Keratinocyte (primary cell): Measurements from ENCODE around the gene PIK3AP1. TPM values are rescaled to one million over a fixed set of nuclear protein-coding genes. Genes with fewer than 3 reads are reported as not detected.

Source experiments
- DNase-seq: peaks from one replicate; pipeline ENCODE4 v3.0.0-alpha.2; 2011; ENCODE audit warnings: low read depth, missing footprints, low spot score
- FAIRE-seq: peaks from 2 replicates; lab custom pipeline; 2011; peaks lifted over from hg19 to GRCh38; lab: Jason Lieb, UNC
- H2AFZ ChIP-seq: 2 replicates; pipeline ENCODE4 v1.6.0; 2012; ENCODE audit warnings: low read length, control low read depth, inconsistent platforms; ENCODE audit not compliant: control insufficient read depth
- H3K27ac ChIP-seq: 2 replicates; pipeline ENCODE4 v1.5.1; 2011; ENCODE audit warnings: low read length; ENCODE audit not compliant: control insufficient read depth, insufficient read depth
- H3K27me3 ChIP-seq: 3 replicates; pipeline ENCODE4 v1.6.0; 2011; ENCODE audit warnings: low read length; ENCODE audit not compliant: control insufficient read depth, insufficient read depth; ENCODE audit errors: extremely low read depth
- H3K36me3 ChIP-seq, 2 experiments: 2 replicates in 1 of 2; 3 replicates in 1 of 2; pipeline ENCODE4 v1.5.1; 2011; ENCODE audit warnings: low read length in 2 of 2, mild to moderate bottlenecking in 1 of 2; ENCODE audit not compliant: control insufficient read depth in 2 of 2, insufficient read depth in 2 of 2; ENCODE audit errors: extremely low read depth in 1 of 2
- H3K4me1 ChIP-seq: 3 replicates; pipeline ENCODE4 v1.5.1; 2011; ENCODE audit warnings: low read length; ENCODE audit not compliant: control insufficient read depth, insufficient read depth; ENCODE audit errors: extremely low read depth
- H3K4me2 ChIP-seq: 3 replicates; pipeline ENCODE4 v1.6.0; 2011; ENCODE audit warnings: low read depth, low read length; ENCODE audit not compliant: control insufficient read depth, insufficient read depth; ENCODE audit errors: extremely low read depth
- H3K4me3 ChIP-seq, 3 experiments: fragments of 200-600 bp in 1 of 3; sonication (generic) in 1 of 3; 2 replicates in 2 of 3; 3 replicates in 1 of 3; pipeline ENCODE4 v1.5.1; 2011 to 2016; ENCODE audit warnings: low read length in 3 of 3, mild to moderate bottlenecking in 3 of 3, control low read depth in 2 of 3, inconsistent platforms in 1 of 3, low read depth in 1 of 3, mixed read lengths in 1 of 3, mixed run types in 1 of 3, moderate library complexity in 1 of 3; ENCODE audit not compliant: control insufficient read depth in 2 of 3, insufficient read depth in 2 of 3; ENCODE audit errors: extremely low read depth in 1 of 3
- H3K79me2 ChIP-seq: 2 replicates; pipeline ENCODE4 v1.6.0; 2012; ENCODE audit warnings: low read length; ENCODE audit not compliant: control insufficient read depth, insufficient read depth
- H3K9ac ChIP-seq: 3 replicates; pipeline ENCODE4 v1.6.0; 2011; ENCODE audit warnings: low read length; ENCODE audit not compliant: control insufficient read depth, insufficient read depth; ENCODE audit errors: extremely low read depth
- H3K9me1 ChIP-seq: 3 replicates; pipeline ENCODE4 v1.6.0; 2011; ENCODE audit warnings: low read length; ENCODE audit not compliant: control insufficient read depth, insufficient read depth; ENCODE audit errors: extremely low read depth
- H3K9me3 ChIP-seq: 2 replicates; pipeline ENCODE4 v1.5.1; 2012; ENCODE audit warnings: low read depth, low read length; ENCODE audit not compliant: control insufficient read depth
- H4K20me1 ChIP-seq: 3 replicates; pipeline ENCODE4 v1.6.0; 2011; ENCODE audit warnings: low read length; ENCODE audit not compliant: control insufficient read depth, insufficient read depth; ENCODE audit errors: extremely low read depth
- EZH2 ChIP-seq: IDR thresholded peaks from one replicate; pipeline ENCODE4 v1.6.1; 2012; ENCODE audit warnings: inconsistent platforms, mild to moderate bottlenecking, low read length, moderate library complexity
- dilution Hi-C: fragments of 300-500 bp; cut with MboI; formaldehyde crosslinking; loops from one replicate; pipeline ENCODE4 v1.7.0; 2020; ENCODE audit warnings: low sequenced_read_pairs; ENCODE audit not compliant: extremely low pct_ligation_motif_present
- polyA plus RNA-seq, 5 experiments: library from polyadenylated mRNA; depleted of rRNA in 3 of 5; stranded (reverse) in 3 of 5; stranded (forward) in 1 of 5; unstranded in 1 of 5; fragments of >200 nt; gene quantifications; 1 replicate in 1 of 5; 2 replicates in 3 of 5; 3 replicates in 1 of 5; pipeline versions ENCODE4 v1.2.1 to v1.2.3, GENCODE V29; 2011 to 2012; ENCODE audit warnings: missing spikeins in 2 of 5, low read depth in 1 of 5, low replicate concordance in 1 of 5
- TF ChIP-seq, protein P1 (sequence below), 3 experiments: IDR thresholded peaks in 1 of 3; conservative IDR thresholded peaks in 1 of 3; optimal IDR thresholded peaks in 1 of 3; 2 replicates in 2 of 3; 3 replicates in 1 of 3; pipeline versions ENCODE3 to v1.5.1; 2011; ENCODE audit warnings: low read length in 3 of 3, mild to moderate bottlenecking in 3 of 3, moderate library complexity in 2 of 3, control low read depth in 1 of 3, inconsistent platforms in 1 of 3; ENCODE audit not compliant: insufficient read depth in 2 of 3; ENCODE audit errors: extremely low read depth in 1 of 3

The PIK3AP1 gene
- polyA plus RNA-seq, 1 donor (not counting 4 experiments of a cell fraction or from before 2014, with no cell fraction given) = not detected

DNA sequence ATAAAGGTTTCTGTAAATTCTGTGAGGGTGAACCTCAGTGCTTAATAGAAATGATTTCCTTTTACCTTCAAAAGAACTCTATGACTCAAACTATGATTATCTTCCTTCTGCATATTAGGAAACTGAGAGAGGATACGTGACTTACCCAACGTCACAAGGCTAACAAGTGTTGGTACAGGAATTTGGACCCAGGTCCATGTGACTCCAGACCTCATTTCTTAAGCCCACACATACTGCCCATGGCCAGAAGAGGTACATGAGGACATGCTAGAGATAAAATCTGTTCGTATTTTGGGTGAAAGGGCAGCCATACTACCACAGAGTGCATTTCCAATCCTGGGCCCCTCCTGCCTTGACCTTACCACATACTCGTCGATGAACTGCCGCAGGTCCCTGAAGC lies 72.0 kb downstream of the PIK3AP1 start:
- Histone ChIP-seq H2AFZ (no peak overlapping the region), H3K4me3 (no peak overlapping the region), H3K9me3 (no peaks in the 10 kb centered on the region), H3K9ac (no peak overlapping the region), H3K9me1 (no peaks in the 10 kb centered on the region), H3K4me1 (no peaks in the 10 kb centered on the region), H4K20me1 (no peaks in the 10 kb centered on the region), H3K36me3 (no peaks in the 10 kb centered on the region), H3K4me2 (no peak overlapping the region), H3K27me3 (peaks cover 4% of the 10 kb centered on the region), H3K79me2 (no peaks in the 10 kb centered on the region), H3K27ac (no peak overlapping the region)
- dilution Hi-C loops = no loop called here
- DNase-seq = no peak
- no peak for FAIRE-seq
- TF ChIP-seq EZH2 = no peak
- TF ChIP-seq, protein P1, sequence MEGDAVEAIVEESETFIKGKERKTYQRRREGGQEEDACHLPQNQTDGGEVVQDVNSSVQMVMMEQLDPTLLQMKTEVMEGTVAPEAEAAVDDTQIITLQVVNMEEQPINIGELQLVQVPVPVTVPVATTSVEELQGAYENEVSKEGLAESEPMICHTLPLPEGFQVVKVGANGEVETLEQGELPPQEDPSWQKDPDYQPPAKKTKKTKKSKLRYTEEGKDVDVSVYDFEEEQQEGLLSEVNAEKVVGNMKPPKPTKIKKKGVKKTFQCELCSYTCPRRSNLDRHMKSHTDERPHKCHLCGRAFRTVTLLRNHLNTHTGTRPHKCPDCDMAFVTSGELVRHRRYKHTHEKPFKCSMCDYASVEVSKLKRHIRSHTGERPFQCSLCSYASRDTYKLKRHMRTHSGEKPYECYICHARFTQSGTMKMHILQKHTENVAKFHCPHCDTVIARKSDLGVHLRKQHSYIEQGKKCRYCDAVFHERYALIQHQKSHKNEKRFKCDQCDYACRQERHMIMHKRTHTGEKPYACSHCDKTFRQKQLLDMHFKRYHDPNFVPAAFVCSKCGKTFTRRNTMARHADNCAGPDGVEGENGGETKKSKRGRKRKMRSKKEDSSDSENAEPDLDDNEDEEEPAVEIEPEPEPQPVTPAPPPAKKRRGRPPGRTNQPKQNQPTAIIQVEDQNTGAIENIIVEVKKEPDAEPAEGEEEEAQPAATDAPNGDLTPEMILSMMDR (optimal IDR thresholded peaks at IDR 0.05 in 1 of 3, IDR thresholded peaks at IDR 0.05 in 1 of 3, conservative IDR thresholded peaks at IDR 0.05 in 1 of 3; ENCODE audit: extremely low read depth in 1 of 3, insufficient read depth in 2 of 3, low read length in 3 of 3) = no peak

DNA sequence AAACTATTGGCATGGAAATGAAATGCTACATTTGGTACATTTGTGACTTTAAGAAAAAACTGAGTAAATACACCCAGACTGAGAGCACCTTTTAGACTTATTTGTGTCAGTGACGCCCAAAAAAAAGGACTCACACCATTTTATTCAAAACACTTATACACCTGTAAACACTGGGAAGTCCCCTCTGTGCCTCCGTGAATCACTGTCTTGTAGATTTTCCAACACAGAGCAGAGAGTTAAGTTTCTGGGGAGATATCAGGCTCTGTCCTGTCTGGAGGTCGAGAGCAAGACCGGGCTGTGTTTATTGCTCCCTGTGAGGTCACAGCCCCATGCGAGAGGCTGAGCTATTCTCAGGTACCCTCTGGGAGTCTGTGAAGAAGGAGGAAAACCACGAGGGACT lies 72.8 kb downstream of the PIK3AP1 start:
- DNase-seq = no peak
- Histone ChIP-seq H3K4me2 (no peak overlapping the region), H3K27ac (no peak overlapping the region), H3K9ac (no peak overlapping the region), H2AFZ (no peak overlapping the region), H3K4me1 (no peaks in the 10 kb centered on the region), H4K20me1 (no peaks in the 10 kb centered on the region), H3K27me3 (peaks cover 4% of the 10 kb centered on the region), H3K36me3 (no peaks in the 10 kb centered on the region), H3K9me1 (no peaks in the 10 kb centered on the region), H3K9me3 (no peaks in the 10 kb centered on the region), H3K79me2 (no peaks in the 10 kb centered on the region), H3K4me3 (no peak overlapping the region)
- TF ChIP-seq, protein P1 (optimal IDR thresholded peaks at IDR 0.05 in 1 of 3, IDR thresholded peaks at IDR 0.05 in 1 of 3, conservative IDR thresholded peaks at IDR 0.05 in 1 of 3; ENCODE audit: extremely low read depth in 1 of 3, insufficient read depth in 2 of 3, low read length in 3 of 3) = no peak
- no peak for TF ChIP-seq EZH2
- dilution Hi-C loops = no loop called here
- FAIRE-seq = no peak
